Daoy (cell line): Measurements from ENCODE around the gene ALDH3B1. TPM values are rescaled to one million over a fixed set of nuclear protein-coding genes. Genes with fewer than 3 reads are reported as not detected.

ENCODE experiments used
- DNase-seq: peaks from one replicate; pipeline ENCODE4 v3.0.0-alpha.2; 2015; ENCODE audit warnings: low read depth
- total RNA-seq: library from RNA; depleted of rRNA; stranded (reverse); fragments of >200 nt; shearing (Covaris generic); gene quantifications from 2 replicates; pipeline ENCODE4 v1.2.3, GENCODE V29; 2014

ALDH3B1 gene
- total RNA-seq, 1 experiment from 2014 or later = 5.8 TPM

- DNase-seq = peak; percentile 96
Measured at GRCh38 chr11:68030318-68031143, 20.4 kb downstream of the ALDH3B1 start, which contains the start of gene NDUFS8. Gene NDUFS8, plus strand, starts transcription at chr11:68030681. Its CDS starts 1,471 bp downstream, at chr11:68032152.

GRCh38 chr11:68031144-68031464 is 21.0 kb downstream of the ALDH3B1 start:
- no peak for DNase-seq

- DNase-seq = no peak
Measured at GRCh38 chr11:68032003-68032402, 21.9 kb downstream of the ALDH3B1 start.

GRCh38 chr11:68032997-68033707 is 23.0 kb downstream of the ALDH3B1 start:
- no peak for DNase-seq

- no peak for DNase-seq
Measured at GRCh38 chr11:68033708-68034045, 23.6 kb downstream of the ALDH3B1 start.

- DNase-seq = no peak
Measured at GRCh38 chr11:68035266-68035876, 25.2 kb downstream of the ALDH3B1 start.

GRCh38 chr11:68036141-68036716 is 26.1 kb downstream of the ALDH3B1 start:
- DNase-seq = no peak

GRCh38 chr11:68036717-68037239 is 26.7 kb downstream of the ALDH3B1 start:
- no peak for DNase-seq

GRCh38 chr11:68037411-68038225 is 27.5 kb downstream of the ALDH3B1 start:
- DNase-seq = no peak

- no peak for DNase-seq
Measured at GRCh38 chr11:68038226-68038717, 28.1 kb downstream of the ALDH3B1 start.

- peak; percentile 86 for DNase-seq
Measured at GRCh38 chr11:68038718-68039525, 28.8 kb downstream of the ALDH3B1 start, which contains the start of gene TCIRG1. Gene TCIRG1, plus strand, starts transcription at chr11:68039025. Its CDS starts 2,247 bp downstream, at chr11:68041272.

GRCh38 chr11:68039526-68040086 is 29.5 kb downstream of the ALDH3B1 start:
- DNase-seq = no peak

- peak; percentile 78 for DNase-seq
Measured at GRCh38 chr11:68040101-68040956, 30.2 kb downstream of the ALDH3B1 start.

GRCh38 chr11:68040957-68041591 is 30.9 kb downstream of the ALDH3B1 start:
- no peak for DNase-seq

- DNase-seq = no peak
Measured at GRCh38 chr11:68041617-68042218, 31.6 kb downstream of the ALDH3B1 start.

GRCh38 chr11:68042219-68043028 is 32.3 kb downstream of the ALDH3B1 start:
- DNase-seq = no peak

- no peak for DNase-seq
Measured at GRCh38 chr11:68043029-68043348, 32.9 kb downstream of the ALDH3B1 start.
